Nephron (organoid): Measurements from ENCODE around the gene TMEM40.

ENCODE experiments used
- H3K27ac Mint-ChIP-seq, 3 experiments: 2 replicates each; pipeline ENCODE4 v1.8.0; 2020; ENCODE audit warnings: mixed read lengths in 3 of 3, mild to moderate bottlenecking in 2 of 3, moderate library complexity in 1 of 3
- H3K27me3 Mint-ChIP-seq: 2 replicates; pipeline ENCODE4 v1.8.0; 2021; ENCODE audit warnings: low read depth, mild to moderate bottlenecking, moderate library complexity, mixed read lengths
- H3K36me3 Mint-ChIP-seq: 2 replicates; pipeline ENCODE4 v1.8.0; 2020; ENCODE audit warnings: low read depth, mixed read lengths
- H3K4me1 Mint-ChIP-seq: 2 replicates; pipeline ENCODE4 v1.8.0; 2020; ENCODE audit warnings: mixed read lengths
- H3K4me3 Mint-ChIP-seq, 3 experiments: 2 replicates each; pipeline ENCODE4 v1.8.0; 2020; ENCODE audit warnings: mild to moderate bottlenecking in 3 of 3, mixed read lengths in 3 of 3, moderate library complexity in 2 of 3
- H3K9me3 Mint-ChIP-seq: 2 replicates; pipeline ENCODE4 v1.8.0; 2020; ENCODE audit warnings: mixed read lengths
- TF ChIP-seq, protein P1 (sequence below), 3 experiments: fragments of 200-600 bp; sonication (generic); IDR thresholded peaks; one replicate each; pipeline ENCODE4 v1.5.0; 2021; ENCODE audit warnings: antibody characterized with exemption in 3 of 3; ENCODE audit not compliant: unreplicated experiment in 3 of 3

Gene TMEM40

DNA sequence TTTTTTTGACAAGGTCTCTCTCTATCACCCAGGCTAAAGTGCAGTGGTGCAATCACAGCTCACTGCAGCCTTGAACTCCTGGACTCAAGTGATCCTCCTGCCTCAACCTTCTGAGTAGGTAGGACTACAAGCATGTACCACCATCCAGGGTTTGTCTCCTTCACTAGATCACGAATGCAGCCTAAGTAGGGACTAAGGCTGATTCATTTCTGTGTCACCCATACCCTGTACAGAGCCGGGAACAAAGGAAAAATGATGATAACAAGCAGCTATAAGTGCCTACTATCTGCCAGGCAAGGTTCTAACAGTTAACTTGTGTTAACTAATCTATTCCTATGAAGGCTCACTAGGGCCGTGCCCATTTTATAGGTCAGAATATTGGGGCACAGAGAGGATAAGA lies 7.0 kb downstream of the TMEM40 start:
- Mint-ChIP-seq H3K4me3 (no peak overlapping the region), H3K27me3 (peaks cover 6% of the 10 kb centered on the region), H3K9me3 (no peaks in the 10 kb centered on the region), H3K36me3 (no peaks in the 10 kb centered on the region), H3K27ac (no peak overlapping the region), H3K4me1 (peaks cover 17% of the 10 kb centered on the region)
- TF ChIP-seq, protein P1, sequence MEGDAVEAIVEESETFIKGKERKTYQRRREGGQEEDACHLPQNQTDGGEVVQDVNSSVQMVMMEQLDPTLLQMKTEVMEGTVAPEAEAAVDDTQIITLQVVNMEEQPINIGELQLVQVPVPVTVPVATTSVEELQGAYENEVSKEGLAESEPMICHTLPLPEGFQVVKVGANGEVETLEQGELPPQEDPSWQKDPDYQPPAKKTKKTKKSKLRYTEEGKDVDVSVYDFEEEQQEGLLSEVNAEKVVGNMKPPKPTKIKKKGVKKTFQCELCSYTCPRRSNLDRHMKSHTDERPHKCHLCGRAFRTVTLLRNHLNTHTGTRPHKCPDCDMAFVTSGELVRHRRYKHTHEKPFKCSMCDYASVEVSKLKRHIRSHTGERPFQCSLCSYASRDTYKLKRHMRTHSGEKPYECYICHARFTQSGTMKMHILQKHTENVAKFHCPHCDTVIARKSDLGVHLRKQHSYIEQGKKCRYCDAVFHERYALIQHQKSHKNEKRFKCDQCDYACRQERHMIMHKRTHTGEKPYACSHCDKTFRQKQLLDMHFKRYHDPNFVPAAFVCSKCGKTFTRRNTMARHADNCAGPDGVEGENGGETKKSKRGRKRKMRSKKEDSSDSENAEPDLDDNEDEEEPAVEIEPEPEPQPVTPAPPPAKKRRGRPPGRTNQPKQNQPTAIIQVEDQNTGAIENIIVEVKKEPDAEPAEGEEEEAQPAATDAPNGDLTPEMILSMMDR (IDR thresholded peaks at IDR 0.05; ENCODE audit: unreplicated experiment in 3 of 3): no peak

- TF ChIP-seq, protein P1 (IDR thresholded peaks at IDR 0.05; ENCODE audit: unreplicated experiment in 3 of 3): no peak
- no peak overlapping the region for H3K4me3 Mint-ChIP-seq
- no peaks in the 10 kb centered on the region for H3K9me3 Mint-ChIP-seq
- H3K27ac Mint-ChIP-seq: no peak overlapping the region
- no peaks in the 10 kb centered on the region for H3K36me3 Mint-ChIP-seq
- H3K4me1 Mint-ChIP-seq: peaks cover 13% of the 10 kb centered on the region
- peaks cover 6% of the 10 kb centered on the region for H3K27me3 Mint-ChIP-seq
These were observed 7.5 kb downstream of the TMEM40 start for GRCh38 chr3:12751571-12751970.

GRCh38 chr3:12750658-12751071 lies 8.4 kb downstream of the TMEM40 start:
- Mint-ChIP-seq H3K4me1 (peaks cover 11% of the 10 kb centered on the region), H3K27ac (no peak overlapping the region), H3K9me3 (no peaks in the 10 kb centered on the region), H3K36me3 (no peaks in the 10 kb centered on the region), H3K4me3 (no peak overlapping the region), H3K27me3 (peaks cover 6% of the 10 kb centered on the region)
- TF ChIP-seq, protein P1 (IDR thresholded peaks at IDR 0.05; ENCODE audit: unreplicated experiment in 3 of 3): no peak

DNA sequence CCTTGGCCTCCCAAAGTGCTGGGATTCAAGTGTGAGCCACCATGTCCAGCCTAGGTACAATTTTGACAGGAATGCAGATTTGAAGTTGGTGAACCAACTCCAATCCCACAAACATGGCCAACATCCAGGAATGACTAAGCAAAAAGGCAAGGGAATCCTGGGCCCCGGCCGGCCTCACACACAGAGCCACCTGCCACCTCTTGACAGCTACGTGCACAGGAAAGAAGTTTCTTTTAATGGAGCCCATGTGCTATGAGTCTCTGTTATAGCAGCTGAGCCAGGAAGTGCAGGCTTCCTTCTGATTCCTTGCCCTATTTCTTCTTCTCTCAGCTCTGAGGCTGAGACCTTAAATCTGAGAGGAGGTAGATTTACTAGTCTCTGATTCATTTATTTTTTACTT lies 8.8 kb downstream of the TMEM40 start:
- H3K4me1 Mint-ChIP-seq: peaks cover 11% of the 10 kb centered on the region
- peaks cover 6% of the 10 kb centered on the region for H3K27me3 Mint-ChIP-seq
- no peak overlapping the region for H3K27ac Mint-ChIP-seq
- TF ChIP-seq, protein P1 (IDR thresholded peaks at IDR 0.05; ENCODE audit: unreplicated experiment in 3 of 3): no peak
- H3K36me3 Mint-ChIP-seq: no peaks in the 10 kb centered on the region
- H3K4me3 Mint-ChIP-seq: no peak overlapping the region
- H3K9me3 Mint-ChIP-seq: no peaks in the 10 kb centered on the region

DNA sequence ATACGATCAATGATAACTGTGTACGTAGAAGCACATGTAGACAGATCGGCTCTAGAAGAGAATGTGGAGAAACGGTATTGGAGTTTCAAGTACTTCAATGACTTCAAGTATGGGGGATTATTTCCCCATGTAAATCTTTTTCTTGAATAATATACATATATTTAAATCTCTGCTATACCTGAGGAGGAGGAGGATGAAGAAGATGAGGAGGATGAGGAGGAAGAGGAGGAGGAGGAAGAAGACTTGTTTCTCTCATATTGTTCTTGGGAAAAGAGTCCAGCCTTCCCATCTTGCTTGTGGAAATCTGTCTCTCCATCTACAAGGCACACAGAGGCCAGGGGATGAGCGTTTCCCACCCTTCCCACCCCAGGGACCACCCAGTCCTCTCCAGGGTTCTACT lies 10.6 kb downstream of the TMEM40 start:
- Mint-ChIP-seq H3K27ac (no peak overlapping the region), H3K4me3 (no peak overlapping the region)

GRCh38 chr3:12746419-12746818 lies 12.6 kb downstream of the TMEM40 start:
- Mint-ChIP-seq H3K36me3 (no peaks in the 10 kb centered on the region), H3K27me3 (peaks cover 4% of the 10 kb centered on the region)

More for the DNA sequence above, 10.6 kb downstream of the TMEM40 start:
- Mint-ChIP-seq H3K27me3 (peaks cover 10% of the 10 kb centered on the region), H3K4me1 (peaks cover 11% of the 10 kb centered on the region), H3K9me3 (no peaks in the 10 kb centered on the region), H3K36me3 (no peaks in the 10 kb centered on the region)
- TF ChIP-seq, protein P1 (IDR thresholded peaks at IDR 0.05; ENCODE audit: unreplicated experiment in 3 of 3): no peak

More at GRCh38 chr3:12746419-12746818, 12.6 kb downstream of the TMEM40 start:
- TF ChIP-seq, protein P1 (IDR thresholded peaks at IDR 0.05; ENCODE audit: unreplicated experiment in 3 of 3): no peak
- H3K27ac Mint-ChIP-seq: no peak overlapping the region
- peaks cover 6% of the 10 kb centered on the region for H3K4me1 Mint-ChIP-seq
- no peaks in the 10 kb centered on the region for H3K9me3 Mint-ChIP-seq
- no peak overlapping the region for H3K4me3 Mint-ChIP-seq
